ENCODE measurements around the gene SUSD1.
A peak's percentile ranks its signal among the peaks of the same experiment; 100 is the strongest.

SUSD1 gene

GRCh38 chr9:112115109-112115508 lies 60.0 kb downstream of the SUSD1 start:
- H3K4me3 ChIP-seq (ENCODE audit: low read depth, low read length) = no peak overlapping the region
- TF ChIP-seq CTCF (IDR thresholded peaks at IDR 0.05; ENCODE audit: borderline replicate concordance, insufficient read depth, low read depth, low read length) = no peak

GRCh38 chr9:112112941-112113681 lies 62.0 kb downstream of the SUSD1 start:
- TF ChIP-seq CTCF (IDR thresholded peaks at IDR 0.05; ENCODE audit: borderline replicate concordance, insufficient read depth, low read depth, low read length) = peak; percentile 45; the same call in 1 of the 2 replicates

GRCh38 chr9:112112519-112112918 lies 62.6 kb downstream of the SUSD1 start:
- no peak overlapping the region for H3K4me3 ChIP-seq (ENCODE audit: low read depth, low read length)
- no peak for TF ChIP-seq CTCF (IDR thresholded peaks at IDR 0.05; ENCODE audit: borderline replicate concordance, insufficient read depth, low read depth, low read length)

More at GRCh38 chr9:112112941-112113681, 62.0 kb downstream of the SUSD1 start:
- H3K4me3 ChIP-seq (ENCODE audit: low read depth, low read length) = no peak overlapping the region

- no peak overlapping the region for H3K4me3 ChIP-seq (ENCODE audit: low read depth, low read length)
- TF ChIP-seq CTCF (IDR thresholded peaks at IDR 0.05; ENCODE audit: borderline replicate concordance, insufficient read depth, low read depth, low read length) = no peak
Measured at GRCh38 chr9:112111461-112111860, 63.6 kb downstream of the SUSD1 start.

- H3K4me3 ChIP-seq (ENCODE audit: low read depth, low read length) = no peak overlapping the region
- TF ChIP-seq CTCF (IDR thresholded peaks at IDR 0.05; ENCODE audit: borderline replicate concordance, insufficient read depth, low read depth, low read length) = no peak
Measured at GRCh38 chr9:112110777-112111113, 64.4 kb downstream of the SUSD1 start.

- no peak for TF ChIP-seq CTCF (IDR thresholded peaks at IDR 0.05; ENCODE audit: borderline replicate concordance, insufficient read depth, low read depth, low read length)
- H3K4me3 ChIP-seq (ENCODE audit: low read depth, low read length) = no peak overlapping the region
Measured at GRCh38 chr9:112110094-112110776, 64.9 kb downstream of the SUSD1 start.

- H3K4me3 ChIP-seq (ENCODE audit: low read depth, low read length) = no peak overlapping the region
- no peak for TF ChIP-seq CTCF (IDR thresholded peaks at IDR 0.05; ENCODE audit: borderline replicate concordance, insufficient read depth, low read depth, low read length)
Measured at GRCh38 chr9:112104901-112105300, 70.2 kb downstream of the SUSD1 start.
